Liver (tissue), 9 donors: ENCODE results near the gene BCKDHB. TPM values are rescaled to one million over a fixed set of nuclear protein-coding genes. Genes with fewer than 3 reads are reported as not detected.

Experiments
- DNase-seq: peaks from one replicate; pipeline ENCODE4 v3.0.0-alpha.2; 2017; ENCODE audit warnings: low spot score
- H3K27ac ChIP-seq, 2 donors: one replicate each; pipeline ENCODE4 v1.7.0; 2013; ENCODE audit warnings: inconsistent platforms in 2 of 2, low read length in 2 of 2, control low read depth in 1 of 2, low read depth in 1 of 2, mild to moderate bottlenecking in 1 of 2
- H3K27me3 ChIP-seq, 4 donors: one replicate each; pipeline versions ENCODE4 v1.6.1 to v1.7.0; 2013; ENCODE audit warnings: low read length in 3 of 4, inconsistent platforms in 1 of 4, mild to moderate bottlenecking in 1 of 4, moderate library complexity in 1 of 4; ENCODE audit not compliant: control insufficient read depth in 4 of 4, insufficient read depth in 4 of 4
- H3K36me3 ChIP-seq, 4 donors: one replicate each; pipeline versions ENCODE4 v1.6.1 to v1.7.0; 2013; ENCODE audit warnings: low read length in 3 of 4, mild to moderate bottlenecking in 3 of 4, low read depth in 1 of 4, moderate library complexity in 1 of 4; ENCODE audit not compliant: control insufficient read depth in 4 of 4, insufficient read depth in 3 of 4
- H3K4me1 ChIP-seq, 4 donors: one replicate each; pipeline versions ENCODE4 v1.6.1 to v1.7.0; 2013; ENCODE audit warnings: low read length in 3 of 4, mild to moderate bottlenecking in 3 of 4, moderate library complexity in 1 of 4; ENCODE audit not compliant: control insufficient read depth in 4 of 4, insufficient read depth in 4 of 4
- H3K4me3 ChIP-seq, 3 donors: one replicate each; pipeline versions ENCODE4 v1.6.1 to v1.7.0; 2013; ENCODE audit warnings: low read length in 3 of 3, control low read depth in 1 of 3, low read depth in 1 of 3, mild to moderate bottlenecking in 1 of 3
- H3K9ac ChIP-seq, 2 donors: one replicate each; pipeline ENCODE4 v1.7.0; 2013; ENCODE audit warnings: low read length in 2 of 2, mild to moderate bottlenecking in 2 of 2, moderate library complexity in 2 of 2, control low read depth in 1 of 2, low read depth in 1 of 2
- H3K9me3 ChIP-seq, 4 donors: one replicate each; pipeline versions ENCODE4 v1.6.1 to v1.7.0; 2013; ENCODE audit warnings: low read length in 3 of 4; ENCODE audit not compliant: control insufficient read depth in 4 of 4
- ATF3 ChIP-seq: IDR thresholded peaks from 2 replicates; pipeline ENCODE4 v1.6.1; 2016; ENCODE audit warnings: antibody characterized with exemption
- EGR1 ChIP-seq, 2 donors: IDR thresholded peaks; 2 replicates each; pipeline ENCODE4 v1.6.1; 2016 to 2018; ENCODE audit warnings: antibody characterized with exemption in 2 of 2, low read depth in 2 of 2
- FOXA1 ChIP-seq: IDR thresholded peaks from 2 replicates; pipeline ENCODE4 v1.6.1; 2016; ENCODE audit warnings: antibody characterized with exemption
- FOXA2 ChIP-seq: IDR thresholded peaks from 2 replicates; pipeline ENCODE4 v1.6.1; 2016; ENCODE audit warnings: antibody characterized with exemption
- GABPA ChIP-seq, 2 donors: IDR thresholded peaks in 1 of 2; conservative IDR thresholded peaks in 1 of 2; 2 replicates each; pipeline ENCODE4 v1.6.1; 2016; ENCODE audit warnings: antibody characterized with exemption in 2 of 2, mild to moderate bottlenecking in 1 of 2, moderate library complexity in 1 of 2
- HNF4A ChIP-seq, 2 donors: conservative IDR thresholded peaks; 2 replicates each; pipeline ENCODE4 v1.6.1; 2016; ENCODE audit warnings: antibody characterized with exemption in 2 of 2, mild to moderate bottlenecking in 2 of 2
- HNF4G ChIP-seq: IDR thresholded peaks from 2 replicates; pipeline ENCODE4 v1.6.1; 2016; ENCODE audit warnings: antibody characterized with exemption
- JUND ChIP-seq, 2 donors: IDR thresholded peaks; 2 replicates each; pipeline ENCODE4 v1.6.1; 2016; ENCODE audit warnings: antibody characterized with exemption in 2 of 2
- MAX ChIP-seq: IDR thresholded peaks from 2 replicates; pipeline ENCODE4 v1.6.1; 2016; ENCODE audit warnings: antibody characterized with exemption
- NR2F2 ChIP-seq: IDR thresholded peaks from 2 replicates; pipeline ENCODE4 v1.6.1; 2016; ENCODE audit warnings: antibody characterized with exemption
- RAD21 ChIP-seq, 2 donors: IDR thresholded peaks; 2 replicates each; pipeline ENCODE4 v1.6.1; 2016; ENCODE audit warnings: antibody characterized with exemption in 2 of 2, mild to moderate bottlenecking in 2 of 2
- REST ChIP-seq: IDR thresholded peaks from 2 replicates; pipeline ENCODE4 v1.6.1; 2016; ENCODE audit warnings: antibody characterized with exemption, mild to moderate bottlenecking
- RXRA ChIP-seq, 2 donors: IDR thresholded peaks; 2 replicates each; pipeline ENCODE4 v1.6.1; 2017 to 2018; ENCODE audit warnings: antibody characterized with exemption in 2 of 2, mild to moderate bottlenecking in 1 of 2
- SP1 ChIP-seq: IDR thresholded peaks from 2 replicates; pipeline ENCODE4 v1.6.1; 2018; ENCODE audit warnings: antibody characterized with exemption, mild to moderate bottlenecking
- TAF1 ChIP-seq: conservative IDR thresholded peaks from 2 replicates; pipeline ENCODE4 v1.6.1; 2016; ENCODE audit warnings: antibody characterized with exemption, mild to moderate bottlenecking
- YY1 ChIP-seq: IDR thresholded peaks from 2 replicates; pipeline ENCODE4 v1.6.1; 2016; ENCODE audit warnings: antibody characterized with exemption, mild to moderate bottlenecking
- ZBTB33 ChIP-seq: IDR thresholded peaks from 2 replicates; pipeline ENCODE4 v1.6.1; 2016; ENCODE audit warnings: antibody characterized with exemption
- WGBS: extraction: QIAGEN DNeasy Blood & Tissue Kit; methylation state at CpG from one replicate; pipeline ENCODE4 v1.1.7; 2013; 5-methylcytosine and 5-hydroxymethylcytosine counted together
- polyA plus RNA-seq, 2 donors: library from polyadenylated mRNA; stranded (reverse) in 1 of 2; unstranded in 1 of 2; fragments of 200-250 nt in 1 of 2; fragments of >200 nt in 1 of 2; fragmentation: Nextera tagmentation in 1 of 2; extraction: Ambion mirVana in 1 of 2; gene quantifications; one replicate each; pipeline versions ENCODE4 v1.2.1 to v1.2.3, GENCODE V29; 2013 to 2015
- total RNA-seq, 2 donors: library from RNA; depleted of rRNA; stranded (reverse); fragments of >200 nt; gene quantifications; one replicate each; pipeline ENCODE4 v1.2.3, GENCODE V29; 2014
- TF ChIP-seq, protein P1 (sequence below): fragments of 150-350 bp; IDR thresholded peaks from 2 replicates; pipeline ENCODE4 v1.5.1; 2017; ENCODE audit warnings: improper control_type of control experiment, low read depth, low read length; ENCODE audit not compliant: missing input control
- donor health status: healthy.
- donor health status: healthy.
- donor health status: healthy.
- donor health status: healthy.
- donor health status: healthy.

Gene BCKDHB
- total and polyA plus RNA-seq, 4 donors = 13.0 to 74.8 (median 31.6) TPM

DNA sequence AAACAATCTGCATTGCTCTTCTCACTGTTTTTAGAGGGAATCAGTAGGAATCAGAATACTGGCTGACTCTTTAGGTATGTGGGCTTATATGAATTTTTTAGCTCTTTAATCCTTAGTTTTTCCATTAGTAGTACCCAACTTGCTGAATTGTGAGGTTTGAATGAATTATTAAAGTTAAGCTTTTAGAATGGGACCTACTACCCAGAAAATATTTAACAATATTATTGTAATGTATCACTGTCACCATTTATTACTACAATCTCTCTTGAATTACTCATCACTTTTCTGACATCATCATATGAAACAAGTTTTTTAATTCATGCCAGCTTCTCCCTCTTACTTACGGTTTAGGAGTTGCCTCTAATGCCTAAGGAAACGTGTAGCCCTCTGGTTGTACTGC, 212.7 kb downstream of the BCKDHB start:
- no peak for TF ChIP-seq ATF3
- WGBS = 93% methylated on average over 2 of the region's 2 CpGs

DNA sequence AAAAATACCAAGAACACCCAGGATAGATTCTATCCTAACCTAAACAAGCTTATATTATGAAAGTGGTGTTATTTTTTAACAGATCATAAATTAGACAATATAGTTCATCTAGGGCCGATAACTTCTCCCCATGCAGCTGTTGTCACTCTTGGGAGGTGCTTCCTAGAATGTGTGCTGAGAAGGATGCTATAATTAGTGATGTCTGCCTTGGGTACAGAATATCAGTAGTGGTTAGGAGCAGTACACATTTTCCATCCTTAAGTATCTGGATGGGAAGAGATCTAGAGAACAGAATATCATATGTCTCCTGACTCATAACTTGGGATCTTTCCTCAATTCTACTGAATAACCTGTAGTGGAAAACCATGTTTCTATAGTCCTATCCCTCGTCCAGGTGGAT, 214.5 kb downstream of the BCKDHB start:
- H3K4me1 ChIP-seq = no peaks in the 10 kb centered on the region
- no peak for DNase-seq

More for the DNA sequence above, 212.7 kb downstream of the BCKDHB start:
- H3K4me3 ChIP-seq = no peak overlapping the region
- no peak overlapping the region for H3K27ac ChIP-seq
- no peaks in the 10 kb centered on the region for H3K36me3 ChIP-seq
- H3K27me3 ChIP-seq = no peaks in the 10 kb centered on the region
- no peaks in the 10 kb centered on the region for H3K4me1 ChIP-seq
- H3K9me3 ChIP-seq = no peaks in the 10 kb centered on the region
- DNase-seq = no peak
- H3K9ac ChIP-seq = no peak overlapping the region

More for the DNA sequence above, 214.5 kb downstream of the BCKDHB start:
- no peaks in the 10 kb centered on the region for H3K27me3 ChIP-seq
- WGBS = 96% methylated on average over 2 of the region's 2 CpGs
- no peaks in the 10 kb centered on the region for H3K9me3 ChIP-seq
- TF ChIP-seq YY1 (no peak), MAX (no peak), FOXA2 (no peak), TAF1 (no peak), EGR1 (IDR thresholded peaks at IDR 0.05; ENCODE audit: low read depth in 2 of 2) (no peak), RAD21 (IDR thresholded peaks at IDR 0.05) (no peak), NR2F2 (no peak), GABPA (IDR thresholded peaks at IDR 0.05 in 1 of 2, conservative IDR thresholded peaks at IDR 0.05 in 1 of 2) (no peak), ZBTB33 (no peak), FOXA1 (no peak), HNF4G (no peak), HNF4A (conservative IDR thresholded peaks at IDR 0.05) (no peak), ATF3 (no peak), JUND (IDR thresholded peaks at IDR 0.05) (no peak), SP1 (no peak), REST (no peak), RXRA (IDR thresholded peaks at IDR 0.05) (no peak)
- TF ChIP-seq, protein P1, sequence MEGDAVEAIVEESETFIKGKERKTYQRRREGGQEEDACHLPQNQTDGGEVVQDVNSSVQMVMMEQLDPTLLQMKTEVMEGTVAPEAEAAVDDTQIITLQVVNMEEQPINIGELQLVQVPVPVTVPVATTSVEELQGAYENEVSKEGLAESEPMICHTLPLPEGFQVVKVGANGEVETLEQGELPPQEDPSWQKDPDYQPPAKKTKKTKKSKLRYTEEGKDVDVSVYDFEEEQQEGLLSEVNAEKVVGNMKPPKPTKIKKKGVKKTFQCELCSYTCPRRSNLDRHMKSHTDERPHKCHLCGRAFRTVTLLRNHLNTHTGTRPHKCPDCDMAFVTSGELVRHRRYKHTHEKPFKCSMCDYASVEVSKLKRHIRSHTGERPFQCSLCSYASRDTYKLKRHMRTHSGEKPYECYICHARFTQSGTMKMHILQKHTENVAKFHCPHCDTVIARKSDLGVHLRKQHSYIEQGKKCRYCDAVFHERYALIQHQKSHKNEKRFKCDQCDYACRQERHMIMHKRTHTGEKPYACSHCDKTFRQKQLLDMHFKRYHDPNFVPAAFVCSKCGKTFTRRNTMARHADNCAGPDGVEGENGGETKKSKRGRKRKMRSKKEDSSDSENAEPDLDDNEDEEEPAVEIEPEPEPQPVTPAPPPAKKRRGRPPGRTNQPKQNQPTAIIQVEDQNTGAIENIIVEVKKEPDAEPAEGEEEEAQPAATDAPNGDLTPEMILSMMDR = no peak
- H3K27ac ChIP-seq = no peak overlapping the region
- no peak overlapping the region for H3K4me3 ChIP-seq
- H3K9ac ChIP-seq = no peak overlapping the region
- no peaks in the 10 kb centered on the region for H3K36me3 ChIP-seq
